Measurements from ENCODE around the gene C1QC.
"Not testable (repeated sequence)": the region's sequence is repeated elsewhere in the genome, so short reads cannot be mapped to it uniquely, and the experiment has no call there.

C1QC gene

DNA sequence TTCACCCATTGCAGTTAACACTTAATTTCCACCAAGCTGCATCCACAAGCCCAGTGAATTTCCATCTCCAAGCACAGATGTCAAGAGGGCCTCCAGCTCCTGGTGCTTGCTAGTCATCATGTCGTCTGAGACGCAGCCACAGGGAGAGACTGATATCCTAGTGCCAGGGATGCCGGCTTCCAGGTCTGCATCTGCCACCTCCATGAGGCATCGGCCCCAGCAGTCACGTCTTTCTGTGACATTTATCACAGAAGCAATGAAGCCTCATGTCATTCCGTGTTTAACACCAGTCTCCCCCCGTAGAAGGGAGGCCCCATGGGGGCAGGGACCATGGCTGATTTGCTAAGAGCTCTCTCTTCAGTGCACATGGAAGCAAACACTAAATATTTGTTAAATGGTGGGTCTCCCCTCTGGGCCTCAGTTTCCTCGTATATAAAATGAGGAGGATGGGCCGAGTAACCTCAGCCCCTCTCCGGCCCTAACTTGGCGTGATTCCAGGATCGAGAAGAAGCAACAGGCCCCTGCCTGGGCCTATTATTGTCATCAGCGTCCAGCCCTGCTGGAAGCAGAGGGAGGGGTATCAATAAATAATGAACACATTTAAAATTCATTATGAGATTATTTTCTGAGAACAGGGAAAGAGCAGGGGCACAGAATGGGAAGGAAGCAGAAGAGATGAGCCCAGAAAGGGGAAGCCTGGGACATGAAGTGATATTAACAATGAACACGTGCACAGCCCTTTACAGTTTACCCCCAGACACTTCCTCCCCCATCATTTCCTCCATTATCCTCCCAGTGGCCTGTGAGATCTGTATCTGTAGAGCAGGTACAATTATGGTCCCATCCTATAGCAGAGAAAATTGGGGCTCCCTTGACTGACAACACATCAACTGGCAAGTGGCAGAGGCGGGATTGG, 8.8 kb downstream of the C1QC start:
- no peak for DNase-seq (ENCODE audit: low spot score)

DNA sequence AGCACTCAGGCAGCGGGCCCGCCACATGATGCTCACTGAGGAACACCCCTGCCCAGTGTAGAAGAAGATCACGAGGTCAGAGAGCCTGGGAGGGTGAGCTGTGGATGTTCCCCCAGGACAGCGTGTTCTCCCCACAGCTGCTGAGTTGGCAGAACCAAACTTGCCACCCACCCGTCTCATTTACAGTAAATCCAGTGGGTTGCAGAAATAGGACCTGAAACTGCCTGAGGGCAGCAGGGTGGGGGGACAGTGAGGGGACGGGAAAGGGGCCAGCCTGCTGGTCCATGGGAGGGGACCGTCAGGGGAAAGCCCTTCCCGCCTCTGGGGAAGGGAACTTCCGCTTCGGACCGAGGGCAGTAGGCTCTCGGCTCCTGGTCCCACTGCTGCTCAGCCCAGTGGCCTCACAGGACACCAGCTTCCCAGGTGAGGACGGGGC, 9.5 kb downstream of the C1QC start, which contains the start of gene C1QB:
Gene C1QB (plus strand): TSS at position 356 of the 436 bp plus-strand sequence. CDS start 6,227 bp downstream, outside the sequence.
- no peak for DNase-seq (ENCODE audit: low spot score)

DNA sequence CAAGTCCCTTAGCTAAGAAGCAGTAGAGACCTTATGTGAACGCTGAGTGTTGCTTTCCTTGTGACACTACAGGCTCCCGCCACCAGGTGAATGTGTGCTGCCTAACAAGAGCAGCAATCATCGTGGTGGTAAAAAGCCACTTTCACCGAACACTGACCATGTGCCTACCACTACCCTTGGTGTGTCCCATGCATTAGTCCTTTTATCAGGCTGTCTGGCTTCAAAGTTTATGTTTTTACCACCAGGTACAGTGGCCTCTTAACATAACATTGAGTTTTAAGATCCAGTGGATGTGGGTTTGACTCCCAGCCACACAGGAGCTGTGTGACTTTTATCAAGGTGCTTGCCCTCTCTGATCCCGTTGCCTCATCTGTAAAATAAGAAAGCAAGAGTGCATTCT, 11.3 kb downstream of the C1QC start:
- DNase-seq (ENCODE audit: low spot score), result no peak

DNA sequence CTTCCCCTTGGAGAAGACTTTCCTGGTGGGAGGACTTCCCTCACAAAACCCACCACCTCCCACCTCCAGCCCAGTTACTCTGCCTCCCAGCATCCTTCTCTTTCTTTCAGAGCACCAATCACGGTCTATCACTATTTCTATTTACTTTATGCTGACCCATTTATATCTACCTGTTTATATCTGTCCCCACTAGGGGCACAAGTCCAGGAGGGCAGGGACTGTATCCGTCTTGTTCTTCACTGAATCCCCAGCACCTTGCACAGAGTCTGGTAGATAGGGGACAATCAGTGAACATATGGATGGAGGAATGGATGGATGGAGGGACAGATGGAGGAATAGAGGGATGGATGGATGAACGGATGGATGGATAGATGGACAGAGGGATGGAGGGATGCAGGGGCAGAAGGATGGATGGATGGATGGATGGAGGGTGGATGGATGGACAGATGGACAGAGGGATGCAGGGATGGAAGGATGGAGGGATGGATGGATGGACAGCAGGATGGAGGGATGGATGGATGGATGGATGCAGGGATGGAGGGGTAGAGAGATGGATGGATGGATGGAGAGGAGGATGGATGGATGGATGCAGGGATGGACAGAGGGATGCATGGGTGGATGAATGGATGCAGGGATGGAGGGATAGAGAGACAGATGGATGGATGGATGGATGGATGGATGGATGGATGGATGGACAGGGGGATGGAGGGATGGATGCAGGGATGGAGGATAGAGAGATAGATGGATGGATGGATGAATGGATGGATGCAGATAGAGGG, 15.1 kb downstream of the C1QC start:
- no peak for DNase-seq (ENCODE audit: low spot score)

DNA sequence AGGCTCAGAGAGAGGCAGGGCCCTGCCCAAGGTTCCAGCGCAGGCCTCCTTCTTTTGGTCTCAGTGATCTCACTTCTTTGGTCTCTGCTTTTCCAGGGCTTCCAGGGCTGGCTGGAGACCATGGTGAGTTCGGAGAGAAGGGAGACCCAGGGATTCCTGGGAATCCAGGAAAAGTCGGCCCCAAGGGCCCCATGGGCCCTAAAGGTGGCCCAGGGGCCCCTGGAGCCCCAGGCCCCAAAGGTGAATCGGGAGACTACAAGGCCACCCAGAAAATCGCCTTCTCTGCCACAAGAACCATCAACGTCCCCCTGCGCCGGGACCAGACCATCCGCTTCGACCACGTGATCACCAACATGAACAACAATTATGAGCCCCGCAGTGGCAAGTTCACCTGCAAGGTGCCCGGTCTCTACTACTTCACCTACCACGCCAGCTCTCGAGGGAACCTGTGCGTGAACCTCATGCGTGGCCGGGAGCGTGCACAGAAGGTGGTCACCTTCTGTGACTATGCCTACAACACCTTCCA, 17.3 kb downstream of the C1QC start:
- DNase-seq (ENCODE audit: low spot score), result no peak

DNA sequence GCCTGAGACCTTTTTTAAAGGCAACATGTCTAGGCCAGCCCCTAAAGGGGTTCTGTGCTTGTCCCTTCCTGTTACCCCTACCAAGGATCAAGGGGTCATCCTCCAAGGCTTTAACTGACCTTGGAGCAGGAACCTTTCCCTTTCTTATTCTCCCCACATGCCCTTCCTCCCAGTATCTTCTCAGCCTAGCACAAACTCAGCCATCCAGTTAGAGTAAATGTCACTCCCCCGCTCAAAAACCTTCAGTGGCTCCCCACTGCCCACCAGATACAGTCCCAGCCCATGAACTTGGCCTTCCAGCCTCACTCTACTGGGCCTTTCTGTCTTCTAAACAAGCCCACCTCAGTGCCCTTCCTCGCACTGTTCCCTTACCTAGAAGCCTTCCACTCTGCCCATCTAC, 18.4 kb downstream of the C1QC start:
- DNase-seq (ENCODE audit: low spot score), result no peak

DNA sequence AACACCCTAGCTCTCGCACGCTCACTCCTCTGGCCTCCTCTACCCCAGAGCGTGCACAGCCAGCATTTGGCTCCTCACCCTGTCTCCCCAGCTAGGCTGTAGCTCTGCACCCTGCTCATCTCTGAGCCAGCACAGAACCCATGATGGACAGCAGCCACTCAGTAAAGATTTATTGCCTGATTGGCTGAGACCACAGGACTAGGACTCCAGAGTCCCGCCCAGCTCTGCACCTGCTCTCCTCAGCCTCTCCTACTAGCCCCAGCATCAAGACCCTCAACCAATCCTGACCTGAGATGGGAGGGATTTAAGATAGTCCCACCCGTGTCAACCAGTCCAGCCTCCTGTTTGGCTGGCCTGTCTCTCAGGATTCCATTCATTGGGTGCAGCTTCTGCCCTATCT, 18.9 kb downstream of the C1QC start:
- DNase-seq (ENCODE audit: low spot score), result no peak

DNA sequence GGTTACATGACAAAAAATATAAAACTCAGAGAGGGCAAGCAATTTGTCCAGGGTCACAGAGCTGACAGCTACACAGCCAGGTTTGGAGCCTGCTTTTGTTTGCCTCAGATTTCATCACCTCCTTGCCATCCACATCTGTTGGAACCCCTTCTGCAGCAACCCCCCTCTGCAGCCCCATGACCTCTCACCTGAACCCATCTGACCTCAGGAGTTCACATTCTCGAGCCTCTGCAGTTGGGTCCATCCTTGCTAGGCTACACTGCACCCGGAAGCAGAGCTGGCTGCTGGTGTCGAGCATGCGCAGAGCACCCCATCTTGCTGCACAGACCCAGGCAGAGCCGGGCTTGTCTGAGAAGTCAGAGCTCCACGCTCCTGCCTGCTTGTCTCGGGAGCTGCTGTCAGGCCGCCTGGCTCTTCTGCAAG, 19.6 kb downstream of the C1QC start:
- no peak for DNase-seq (ENCODE audit: low spot score)

DNA sequence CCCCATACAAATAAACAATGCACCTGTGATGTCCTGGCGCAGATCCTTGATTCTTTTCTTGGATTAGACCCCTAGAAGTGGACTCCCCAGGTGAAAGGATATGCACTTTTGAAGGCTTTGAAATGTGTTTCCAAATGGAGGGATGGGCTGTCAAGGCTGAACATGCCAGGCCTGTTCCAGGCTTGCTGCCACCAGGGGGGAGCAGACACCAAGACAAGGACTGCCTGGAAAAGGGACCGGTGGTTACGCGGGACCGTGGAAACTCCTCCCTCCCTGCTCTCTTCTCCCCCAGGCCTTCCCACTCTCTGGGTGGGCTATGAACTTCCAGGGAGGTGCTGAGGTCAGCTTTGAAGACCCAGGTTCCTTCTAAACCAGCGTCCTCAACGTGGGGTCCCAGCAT, 22.3 kb downstream of the C1QC start:
- DNase-seq (ENCODE audit: low spot score), result no peak

DNA sequence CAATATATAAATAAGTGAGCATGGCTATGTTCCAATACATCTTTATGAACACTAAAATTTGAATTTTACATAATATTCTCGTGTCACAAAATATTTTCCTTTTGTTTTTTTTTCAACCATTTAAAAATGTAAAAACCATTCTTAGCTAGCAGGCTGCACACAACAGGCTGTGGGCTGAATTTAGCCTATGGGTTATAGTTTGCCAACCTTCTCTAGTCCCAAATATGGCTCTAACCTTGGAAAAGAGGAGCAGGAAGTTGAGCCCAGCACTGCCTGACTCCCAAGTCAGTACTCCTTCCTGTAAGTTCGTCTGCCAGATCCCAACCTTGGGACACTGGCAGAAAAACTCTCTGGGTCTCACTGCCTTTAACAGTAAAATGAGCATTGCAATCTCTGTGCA, 23.0 kb downstream of the C1QC start:
- no peak for DNase-seq (ENCODE audit: low spot score)

DNA sequence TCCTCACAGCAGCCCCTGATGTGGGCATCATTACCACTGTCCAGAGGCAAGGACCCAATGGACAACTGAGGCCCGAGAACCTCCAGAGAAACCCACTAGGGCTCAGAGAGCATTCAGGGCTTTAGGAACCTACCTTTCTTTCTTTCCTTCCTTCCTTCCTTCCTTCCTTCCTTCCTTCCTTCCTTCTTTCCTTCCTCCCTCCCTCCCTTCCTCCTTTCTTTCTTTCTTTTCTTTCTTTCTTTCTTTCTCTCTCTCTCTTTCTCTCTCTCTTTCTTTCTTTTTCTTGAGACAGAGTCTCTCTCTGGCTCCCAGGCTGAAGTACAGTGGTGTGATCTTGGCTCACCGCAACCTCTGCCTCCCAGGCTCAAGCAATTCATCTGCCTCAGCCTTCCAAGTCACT, 25.4 kb downstream of the C1QC start:
- not testable (repeated sequence) for DNase-seq (ENCODE audit: low spot score)

DNA sequence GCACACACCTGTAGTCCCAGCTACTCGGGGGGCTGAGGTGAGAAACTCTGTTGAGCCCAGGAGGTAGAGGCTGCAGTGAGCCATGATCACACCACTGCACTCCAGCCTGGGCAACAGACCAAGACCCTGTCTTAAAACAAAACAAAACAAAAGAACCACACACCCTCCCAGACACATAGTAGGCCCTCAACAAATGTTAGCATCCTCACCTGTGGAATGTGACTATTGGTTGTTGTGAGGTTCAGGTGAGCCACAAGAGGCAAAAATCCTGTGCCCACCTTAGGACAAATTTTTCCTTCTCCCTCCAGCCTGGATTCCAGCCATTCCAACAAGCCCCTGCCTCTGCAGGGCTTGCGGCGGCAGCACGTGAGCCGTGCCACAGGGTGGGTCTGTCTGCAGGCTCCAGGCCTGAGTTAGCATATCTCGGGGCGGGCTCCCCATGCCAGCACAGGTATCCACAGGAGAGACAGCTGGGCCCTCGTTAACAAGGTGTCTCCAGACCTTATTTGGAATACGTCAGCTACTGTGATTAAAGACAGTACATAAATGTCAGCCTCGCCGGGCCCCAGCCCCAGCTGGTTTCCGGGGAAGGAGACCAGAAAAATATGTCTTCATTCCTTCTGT, 27.0 kb downstream of the C1QC start:
- DNase-seq (ENCODE audit: low spot score), result no peak

DNA sequence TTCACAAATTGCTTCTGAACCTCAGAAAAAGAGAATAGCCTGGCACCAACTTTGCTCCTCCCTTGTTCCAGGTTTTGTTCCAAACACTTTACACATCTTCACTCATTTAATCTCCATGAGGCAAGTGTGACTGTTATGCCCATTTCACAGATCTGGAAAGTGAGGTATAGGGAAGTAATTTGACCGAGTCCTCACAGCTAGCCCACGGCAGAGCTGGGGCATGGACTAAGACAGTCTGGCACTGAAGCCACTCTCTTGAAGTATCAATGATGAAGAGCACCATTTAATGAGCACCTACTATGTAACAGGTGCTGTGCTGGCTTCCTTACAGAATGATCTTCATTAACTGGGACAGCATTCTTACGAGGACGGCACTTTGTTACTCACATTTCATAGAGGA, 28.6 kb downstream of the C1QC start:
- DNase-seq (ENCODE audit: low spot score), result no peak

DNA sequence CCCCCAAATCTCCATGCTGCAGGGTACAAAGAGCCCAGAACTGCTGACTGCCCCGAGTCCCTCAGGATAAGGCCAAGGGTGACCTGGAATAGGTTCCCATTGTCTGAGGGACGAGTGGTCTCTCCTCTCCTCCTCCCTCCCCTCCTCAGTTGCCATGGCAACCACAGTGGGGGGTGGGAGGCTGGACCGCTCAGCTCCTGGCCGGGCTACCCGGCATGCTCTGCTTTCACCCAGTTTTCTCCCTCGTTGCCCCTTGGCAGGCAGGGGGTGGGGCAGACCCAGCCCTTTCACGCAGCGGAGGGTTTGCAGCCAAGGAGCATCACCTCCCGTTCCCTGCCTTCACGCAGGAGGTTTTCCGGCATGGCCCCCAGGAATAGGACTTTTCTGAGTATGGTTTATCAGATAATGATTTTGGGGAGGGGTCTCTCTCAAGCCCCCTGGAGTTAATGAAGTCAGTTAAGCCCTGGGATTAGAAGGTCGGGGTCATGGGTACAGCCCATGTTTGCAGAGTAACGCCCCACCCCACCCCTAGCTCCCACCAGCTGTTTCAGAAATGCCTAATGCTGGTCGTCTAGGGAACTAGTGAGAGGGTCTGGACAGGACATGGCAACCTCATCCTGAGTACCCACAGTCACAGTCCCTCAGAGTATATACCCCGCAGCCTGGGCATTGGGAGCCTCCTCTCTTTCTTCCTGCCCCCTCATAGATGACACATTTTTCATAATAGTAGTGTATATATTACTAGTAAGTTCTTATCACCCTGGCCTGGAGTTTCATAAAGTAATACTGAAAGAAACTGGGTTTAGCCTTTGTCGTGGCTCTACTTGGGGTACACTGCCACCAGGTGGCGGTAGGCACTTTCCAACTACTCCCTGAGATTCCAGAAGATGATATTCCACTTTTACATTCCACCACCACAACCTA, 30.3 kb downstream of the C1QC start:
- DNase-seq (ENCODE audit: low spot score), result no peak

DNA sequence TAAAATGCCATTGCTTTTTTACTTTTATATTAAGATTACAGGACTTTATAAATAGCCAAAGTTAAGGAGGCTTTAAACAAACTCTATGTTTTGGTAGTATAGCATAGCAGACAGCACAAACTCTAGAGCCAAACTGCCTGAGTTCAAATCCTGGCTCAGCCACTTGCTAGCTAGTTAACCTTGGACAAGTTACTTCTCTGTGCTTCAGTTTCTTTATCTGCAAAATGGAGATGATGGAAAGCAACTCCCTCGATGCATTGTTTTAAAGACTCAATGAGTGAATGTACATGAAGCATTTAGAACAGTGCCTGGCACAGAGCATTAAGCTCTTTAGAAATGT, 30.9 kb downstream of the C1QC start:
- DNase-seq (ENCODE audit: low spot score), result no peak

DNA sequence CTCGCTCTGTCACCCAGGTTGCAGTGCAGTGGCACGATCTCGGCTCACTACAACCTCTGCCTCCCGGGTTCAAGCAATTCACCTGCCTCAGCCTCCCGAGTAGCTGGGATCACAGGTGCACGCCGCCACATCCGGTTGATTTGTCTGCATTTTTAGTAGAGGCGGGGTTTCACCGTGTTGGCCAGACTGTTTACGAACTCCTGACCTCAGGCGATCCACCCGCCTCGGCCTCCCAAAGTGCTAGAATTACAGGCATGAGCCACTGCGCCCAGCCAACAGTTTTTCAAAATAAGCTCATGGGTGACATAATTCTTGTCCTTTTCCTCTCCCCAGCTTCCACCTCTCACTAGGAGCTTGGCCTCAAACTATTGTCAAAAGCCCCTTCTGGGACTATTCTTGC, 32.7 kb downstream of the C1QC start:
- DNase-seq (ENCODE audit: low spot score), result not testable (repeated sequence)

DNA sequence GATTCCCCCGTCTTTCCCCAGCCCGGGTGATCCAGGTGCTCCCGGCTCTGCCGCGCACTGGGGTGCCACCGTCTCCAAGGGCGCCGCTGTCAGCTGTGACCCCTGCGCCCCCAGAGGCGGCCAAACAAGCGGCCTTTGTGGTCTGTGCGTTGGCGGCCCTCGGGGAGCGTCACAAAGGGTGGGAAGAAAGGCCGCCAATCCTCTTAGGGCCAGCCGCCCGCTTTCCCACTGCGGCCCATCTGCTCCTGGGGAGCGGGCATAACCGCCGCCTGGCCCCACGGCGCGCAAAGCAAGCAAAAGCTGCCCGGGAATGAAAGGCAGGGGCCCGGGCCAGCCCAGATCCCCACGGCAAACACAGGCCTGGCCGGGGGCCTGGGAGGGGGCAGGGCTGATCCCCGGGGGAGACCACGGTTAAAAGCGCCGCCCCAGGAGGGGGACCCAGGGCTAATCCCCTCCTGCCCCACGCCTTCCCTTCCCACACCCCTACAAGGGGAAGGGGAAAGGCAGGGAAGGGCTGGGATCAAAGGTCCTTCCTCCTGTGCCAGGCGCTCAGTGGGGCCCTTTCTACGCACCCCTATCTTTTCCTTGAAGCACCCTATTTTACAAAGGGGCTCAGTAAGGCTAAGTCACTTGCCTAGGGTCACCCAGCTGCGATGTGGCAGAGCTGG, 33.6 kb downstream of the C1QC start:
- DNase-seq (ENCODE audit: low spot score), result no peak

DNA sequence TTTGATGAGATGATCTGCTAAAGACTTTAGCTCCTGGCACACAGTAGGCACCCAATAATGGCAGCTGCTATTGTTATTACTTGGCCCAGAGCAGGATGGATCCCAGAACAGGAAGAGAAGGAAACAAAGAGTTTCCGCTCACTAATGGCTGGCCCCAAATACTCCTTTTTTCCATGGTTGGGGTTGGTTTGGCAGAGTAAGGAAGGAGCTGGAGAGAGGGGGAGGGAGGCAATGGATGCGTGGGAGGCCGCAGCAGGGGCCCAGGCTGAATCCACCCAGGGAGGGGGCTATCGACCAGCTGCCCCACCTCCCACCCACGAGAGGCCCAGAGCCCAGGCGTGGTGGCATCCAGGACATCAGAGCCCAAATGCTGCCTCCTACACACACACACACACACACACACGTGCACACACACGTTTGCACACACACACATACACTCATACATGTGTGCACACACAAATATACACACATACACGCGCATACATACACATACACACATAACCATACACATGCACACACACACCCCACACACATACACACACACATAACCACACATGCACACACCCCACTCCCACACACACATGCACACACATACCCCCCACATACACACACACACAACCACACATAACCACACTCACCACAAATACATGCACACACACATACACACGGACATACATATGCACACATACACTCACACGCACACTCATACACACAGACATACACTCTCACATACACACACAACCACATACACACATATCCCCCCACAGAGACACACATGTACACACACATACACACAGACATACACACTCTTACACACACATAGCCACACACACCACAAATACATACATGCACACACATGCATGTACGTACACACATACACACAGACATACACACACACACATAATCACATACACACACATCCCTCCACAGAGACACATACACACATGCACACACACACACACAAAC, 34.8 kb downstream of the C1QC start:
- DNase-seq (ENCODE audit: low spot score), result no peak

DNA sequence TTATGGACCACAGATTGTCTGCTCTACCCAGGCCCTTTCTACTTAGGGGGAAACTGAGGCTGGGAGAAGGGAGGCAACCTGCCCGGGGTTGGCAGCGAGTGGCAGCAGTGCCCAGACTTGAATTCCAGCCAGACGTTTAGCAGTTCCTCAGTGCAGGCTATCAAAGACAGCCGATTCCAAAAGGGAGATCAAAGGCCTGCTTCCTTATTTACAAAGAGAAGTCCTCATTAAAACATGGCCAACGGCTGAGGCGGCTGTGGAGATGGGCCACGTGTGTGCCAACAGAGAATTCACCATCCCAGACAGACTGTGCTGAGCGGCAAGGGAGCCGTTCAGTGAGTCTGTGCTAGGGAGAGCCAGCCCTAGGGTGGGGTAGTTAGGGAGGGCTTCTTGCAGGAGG, 37.3 kb downstream of the C1QC start:
- no peak for DNase-seq (ENCODE audit: low spot score)

All from left forelimb (tissue), 1 donor.